ENCODE data around the gene CNNM4. TPM values are rescaled to one million over a fixed set of nuclear protein-coding genes. Genes with fewer than 3 reads are reported as not detected.

Gene CNNM4
- total and polyA plus RNA-seq, 4 donors, result 0.82 to 2.3 (median 2.1) TPM

GRCh38 chr2:96797066-96797625 is 36.4 kb downstream of the CNNM4 start:
- TF ChIP-seq YY1 (IDR thresholded peaks at IDR 0.05) (no peak), ATF3 (IDR thresholded peaks at IDR 0.05) (no peak), ZBTB33 (IDR thresholded peaks at IDR 0.05) (no peak), EGR1 (IDR thresholded peaks at IDR 0.05; ENCODE audit: low read depth in 2 of 2) (no peak), HNF4G (IDR thresholded peaks at IDR 0.05) (no peak), RXRA (IDR thresholded peaks at IDR 0.05) (no peak), FOXA1 (IDR thresholded peaks at IDR 0.05) (no peak), NR2F2 (IDR thresholded peaks at IDR 0.05) (no peak), JUND (IDR thresholded peaks at IDR 0.05) (no peak), TAF1 (conservative IDR thresholded peaks at IDR 0.05) (no peak), FOXA2 (IDR thresholded peaks at IDR 0.05) (no peak), MAX (IDR thresholded peaks at IDR 0.05) (no peak), CTCF (IDR thresholded peaks at IDR 0.05; ENCODE audit: low read depth, low read length, missing input control) (no peak), REST (IDR thresholded peaks at IDR 0.05) (no peak), GABPA (IDR thresholded peaks at IDR 0.05 in 1 of 2, conservative IDR thresholded peaks at IDR 0.05 in 1 of 2) (no peak), RAD21 (IDR thresholded peaks at IDR 0.05) (no peak)
- no peak overlapping the region for H3K4me3 ChIP-seq (ENCODE audit: low read depth in 1 of 3, low read length in 3 of 3)
- no peaks in the 10 kb centered on the region for H3K9me3 ChIP-seq (ENCODE audit: control insufficient read depth in 4 of 4, low read length in 3 of 4)
- H3K27ac ChIP-seq (ENCODE audit: low read depth in 1 of 2, low read length in 2 of 2), result no peak overlapping the region
- H3K9ac ChIP-seq (ENCODE audit: low read depth in 1 of 2, low read length in 2 of 2), result no peak overlapping the region
- peaks cover 0 to 11% (median 2%) of the 10 kb centered on the region in 4 donors for H3K36me3 ChIP-seq (ENCODE audit: control insufficient read depth in 4 of 4, insufficient read depth in 3 of 4, low read depth in 1 of 4, low read length in 3 of 4)
- no peak for DNase-seq (ENCODE audit: low spot score)
- H3K4me1 ChIP-seq (ENCODE audit: control insufficient read depth in 4 of 4, insufficient read depth in 4 of 4, low read length in 3 of 4), result peaks cover 0 to 10% (median 4%) of the 10 kb centered on the region in 4 donors
- WGBS, result 98% methylated on average over 23 of the region's 23 CpGs
- H3K27me3 ChIP-seq (ENCODE audit: control insufficient read depth in 4 of 4, insufficient read depth in 4 of 4, low read length in 3 of 4), result no peaks in the 10 kb centered on the region
